Loucy (cell line): ENCODE data around the gene RAB11FIP5.

Experiments
- H2AFZ ChIP-seq: fragments of 200-600 bp; sonication (generic); 2 replicates; pipeline ENCODE4 v1.6.0; 2016; ENCODE audit warnings: antibody characterized with exemption, mild to moderate bottlenecking, low read length, moderate library complexity
- H3F3A ChIP-seq: fragments of 200-600 bp; 2 replicates; pipeline ENCODE4 v1.6.0; 2016; ENCODE audit warnings: antibody characterized with exemption, low read depth, mild to moderate bottlenecking
- H3K27me3 ChIP-seq: fragments of 200-600 bp; sonication (generic); 2 replicates; pipeline ENCODE4 v1.6.1; 2014; ENCODE audit warnings: low read length, mild to moderate bottlenecking; ENCODE audit not compliant: insufficient read depth, poor library complexity, severe bottlenecking
- H3K36me3 ChIP-seq: fragments of 200-600 bp; sonication (generic); 2 replicates; pipeline ENCODE4 v1.6.1; 2016; ENCODE audit warnings: low read length; ENCODE audit not compliant: insufficient read depth
- H3K4me1 ChIP-seq: fragments of 200-600 bp; sonication (generic); 2 replicates; pipeline ENCODE4 v1.5.1; 2014; ENCODE audit warnings: low read length, mild to moderate bottlenecking; ENCODE audit not compliant: insufficient read depth, poor library complexity, severe bottlenecking
- H3K4me2 ChIP-seq: fragments of 200-600 bp; sonication (generic); 2 replicates; pipeline ENCODE4 v1.6.0; 2014; ENCODE audit warnings: antibody characterized with exemption, low read length, low read depth, mild to moderate bottlenecking; ENCODE audit not compliant: poor library complexity, severe bottlenecking
- H3K4me3 ChIP-seq: fragments of 200-600 bp; sonication (generic); 2 replicates; pipeline ENCODE4 v1.5.1; 2014; ENCODE audit warnings: low read length, mild to moderate bottlenecking, mixed read lengths; ENCODE audit not compliant: poor library complexity, severe bottlenecking
- H3K79me2 ChIP-seq: fragments of 200-600 bp; sonication (generic); 2 replicates; pipeline ENCODE4 v1.6.1; 2014; ENCODE audit warnings: low read length; ENCODE audit not compliant: insufficient read depth
- H3K9ac ChIP-seq: fragments of 200-600 bp; sonication (generic); 2 replicates; pipeline ENCODE4 v1.6.0; 2014; ENCODE audit warnings: mild to moderate bottlenecking, low read depth, low read length, moderate library complexity; ENCODE audit not compliant: poor library complexity, severe bottlenecking
- H3K9me2 ChIP-seq: fragments of 200-600 bp; sonication (generic); replicated peaks from 2 replicates; pipeline ENCODE4 v1.6.1; 2016; ENCODE audit warnings: low read depth, low read length, mixed read lengths
- H3K9me3 ChIP-seq: fragments of 200-600 bp; sonication (generic); 2 replicates; pipeline ENCODE4 v1.6.1; 2014; ENCODE audit warnings: mild to moderate bottlenecking, antibody characterized with exemption, low read length, low read depth; ENCODE audit not compliant: insufficient read depth
- H4K20me1 ChIP-seq: fragments of 200-600 bp; sonication (generic); 2 replicates; pipeline ENCODE4 v1.6.0; 2014; ENCODE audit warnings: antibody characterized with exemption, low read length, mild to moderate bottlenecking; ENCODE audit not compliant: insufficient read depth, poor library complexity, severe bottlenecking
- CTCF ChIP-seq: fragments of 200-600 bp; sonication (generic); conservative IDR thresholded peaks from 2 replicates; pipeline ENCODE4 v1.5.1; 2014; ENCODE audit warnings: mild to moderate bottlenecking, antibody characterized with exemption, low read length
- EZH2phosphoT487 ChIP-seq: fragments of 200-600 bp; IDR thresholded peaks from 2 replicates; pipeline ENCODE4 v1.6.1; 2018; ENCODE audit warnings: antibody characterized with exemption, mild to moderate bottlenecking, moderate library complexity, borderline replicate concordance

Gene RAB11FIP5

GRCh38 chr2:73112026-73112912, 479 bp downstream of the RAB11FIP5 start:
- Histone ChIP-seq H3F3A (0 out of 2 replicates have a peak, but pooled peaks cover 6% of the 10 kb centered on the region), H3K27me3 (no peaks in the 10 kb centered on the region), H3K79me2 (peaks cover 21% of the 10 kb centered on the region; the same call in 1 of the 2 replicates), H3K36me3 (no peaks in the 10 kb centered on the region), H3K4me2 (peak overlapping the region; percentile 70), H3K9ac (peak overlapping the region; percentile 44), H4K20me1 (no peaks in the 10 kb centered on the region), H3K4me1 (peaks cover 49% of the 10 kb centered on the region), H3K4me3 (peak overlapping the region; percentile 73), H2AFZ (no peak overlapping the region), H3K9me2 (no peaks in the 10 kb centered on the region), H3K9me3 (no peaks in the 10 kb centered on the region)
- TF ChIP-seq EZH2phosphoT487 (no peak), CTCF (no peak)

- Histone ChIP-seq H3K36me3 (no peaks in the 10 kb centered on the region), H3K4me1 (peaks cover 55% of the 10 kb centered on the region), H3K27me3 (no peaks in the 10 kb centered on the region), H3K9me3 (no peaks in the 10 kb centered on the region), H3F3A (0 out of 2 replicates have a peak, but pooled peaks cover 6% of the 10 kb centered on the region), H3K4me3 (peak overlapping the region; percentile 73), H3K9me2 (no peaks in the 10 kb centered on the region), H3K9ac (peak overlapping the region; percentile 44), H3K4me2 (peak overlapping the region; percentile 70), H4K20me1 (no peaks in the 10 kb centered on the region), H2AFZ (no peak overlapping the region), H3K79me2 (peaks cover 21% of the 10 kb centered on the region; the same call in 1 of the 2 replicates)
- no peak for TF ChIP-seq CTCF
- TF ChIP-seq EZH2phosphoT487 = no peak
These were observed 1.4 kb downstream of the RAB11FIP5 start for GRCh38 chr2:73111073-73112025.

- Histone ChIP-seq H3K36me3 (no peaks in the 10 kb centered on the region), H3K9me3 (no peaks in the 10 kb centered on the region), H3K79me2 (peaks cover 21% of the 10 kb centered on the region; the same call in 1 of the 2 replicates), H3K9me2 (no peaks in the 10 kb centered on the region), H3K9ac (peak overlapping the region; percentile 44), H3K4me3 (peak overlapping the region; percentile 73), H3K4me2 (peak overlapping the region; percentile 70), H4K20me1 (no peaks in the 10 kb centered on the region), H3F3A (0 out of 2 replicates have a peak, but pooled peaks cover 6% of the 10 kb centered on the region), H3K27me3 (no peaks in the 10 kb centered on the region), H2AFZ (no peak overlapping the region), H3K4me1 (peaks cover 55% of the 10 kb centered on the region)
- TF ChIP-seq CTCF (no peak), EZH2phosphoT487 (no peak)
These were observed 2.3 kb downstream of the RAB11FIP5 start for GRCh38 chr2:73110168-73111072.
